Fibroblast of skin of abdomen (primary cell): Measurements from ENCODE around the gene SGCD.
A peak's percentile ranks its signal among the peaks of the same experiment; 100 is the strongest.
"Not testable (repeated sequence)": the region's sequence is repeated elsewhere in the genome, so short reads cannot be mapped to it uniquely, and the experiment has no call there.

Source experiments
- DNase-seq: peaks from one replicate; pipeline ENCODE4 v3.0.0-alpha.2; 2013

The SGCD gene

GRCh38 chr5:156641686-156642085 is 314.7 kb downstream of the SGCD start:
- DNase-seq = peak; percentile 65

- peak; percentile 30 for DNase-seq
Observed at GRCh38 chr5:156647034-156647451, 320.1 kb downstream of the SGCD start.

- DNase-seq = no peak
Observed at GRCh38 chr5:156654444-156654843, 327.5 kb downstream of the SGCD start.

- DNase-seq = no peak
Observed at GRCh38 chr5:156655732-156656131, 328.8 kb downstream of the SGCD start.

- not testable (repeated sequence) for DNase-seq
Observed at GRCh38 chr5:156664832-156665231, 337.9 kb downstream of the SGCD start.

- DNase-seq = not testable (repeated sequence)
Observed at GRCh38 chr5:156666686-156667085, 339.7 kb downstream of the SGCD start.

- no peak for DNase-seq
Observed at GRCh38 chr5:156667616-156668015, 340.7 kb downstream of the SGCD start.

GRCh38 chr5:156669416-156669815 is 342.5 kb downstream of the SGCD start:
- DNase-seq = no peak

- DNase-seq = no peak
Observed at GRCh38 chr5:156670615-156671014, 343.7 kb downstream of the SGCD start.

- DNase-seq = no peak
Observed at GRCh38 chr5:156675395-156675794, 348.4 kb downstream of the SGCD start.

GRCh38 chr5:156677963-156678362 is 351.0 kb downstream of the SGCD start:
- no peak for DNase-seq

GRCh38 chr5:156678484-156678883 is 351.5 kb downstream of the SGCD start:
- no peak for DNase-seq

- no peak for DNase-seq
Observed at GRCh38 chr5:156680831-156681230, 353.9 kb downstream of the SGCD start.

- no peak for DNase-seq
Observed at GRCh38 chr5:156681265-156681664, 354.3 kb downstream of the SGCD start.

GRCh38 chr5:156682971-156683370 is 356.0 kb downstream of the SGCD start:
- DNase-seq = no peak

- no peak for DNase-seq
Observed at GRCh38 chr5:156683509-156683908, 356.5 kb downstream of the SGCD start.

GRCh38 chr5:156684216-156684615 is 357.3 kb downstream of the SGCD start:
- no peak for DNase-seq

GRCh38 chr5:156685481-156685880 is 358.5 kb downstream of the SGCD start:
- no peak for DNase-seq

GRCh38 chr5:156686380-156686779 is 359.4 kb downstream of the SGCD start:
- DNase-seq = no peak

- DNase-seq = no peak
Observed at GRCh38 chr5:156686796-156687195, 359.8 kb downstream of the SGCD start.

- DNase-seq = no peak
Observed at GRCh38 chr5:156687514-156687913, 360.6 kb downstream of the SGCD start.

GRCh38 chr5:156691572-156691971 is 364.6 kb downstream of the SGCD start:
- DNase-seq = no peak

GRCh38 chr5:156693113-156693512 is 366.1 kb downstream of the SGCD start:
- DNase-seq = no peak

- DNase-seq = no peak
Observed at GRCh38 chr5:156694598-156694997, 367.6 kb downstream of the SGCD start.

- DNase-seq = no peak
Observed at GRCh38 chr5:156695774-156696173, 368.8 kb downstream of the SGCD start.

GRCh38 chr5:156698323-156698722 is 371.4 kb downstream of the SGCD start:
- no peak for DNase-seq
